HepG2 (cell line): ENCODE data around the gene SLC9A8. TPM values are rescaled to one million over a fixed set of nuclear protein-coding genes. Genes with fewer than 3 reads are reported as not detected.

Experiments
- ATRX ChIP-seq: sonication (generic); formaldehyde crosslinking; IDR thresholded peaks from 2 replicates; pipeline ENCODE4 v1.4.0; 2020; ENCODE audit warnings: missing genetic modification reagents, borderline replicate concordance
- CSRNP2 ChIP-seq: sonication (generic); formaldehyde crosslinking; conservative IDR thresholded peaks from 2 replicates; pipeline ENCODE4 v1.8.0; 2022; ENCODE audit warnings: low read depth, missing genetic modification reagents
- FOXP1 ChIP-seq, 2 experiments: fragments of 450-650 bp in 1 of 2; IDR thresholded peaks; 2 replicates each; pipeline ENCODE4 v1.6.1; 2017 to 2018; ENCODE audit warnings: antibody characterized with exemption in 1 of 2
- GFI1 ChIP-seq: sonication (generic); formaldehyde crosslinking; IDR thresholded peaks from 2 replicates; pipeline ENCODE4 v1.5.0; 2020; ENCODE audit warnings: missing genetic modification reagents, mild to moderate bottlenecking, borderline replicate concordance
- JUND ChIP-seq: sonication (generic); formaldehyde crosslinking; IDR thresholded peaks from 2 replicates; pipeline ENCODE4 v1.8.0; 2022; ENCODE audit warnings: mild to moderate bottlenecking, missing genetic modification reagents
- PHF5A ChIP-seq: IDR thresholded peaks from one replicate; pipeline ENCODE4 v1.6.1; 2018; ENCODE audit warnings: low read depth, missing genetic modification reagents; ENCODE audit not compliant: unreplicated experiment
- PRMT3 ChIP-seq: sonication (generic); formaldehyde crosslinking; IDR thresholded peaks from 2 replicates; pipeline ENCODE4 v1.8.1; 2022; ENCODE audit warnings: low read depth, mild to moderate bottlenecking, moderate library complexity, missing genetic modification reagents, borderline replicate concordance
- TCF7 ChIP-seq: sonication (generic); IDR thresholded peaks from 2 replicates; pipeline ENCODE4 v1.6.1; 2016; ENCODE audit warnings: antibody characterized with exemption, low read depth
- THAP11 ChIP-seq: IDR thresholded peaks from 2 replicates; pipeline ENCODE4 v1.6.1; 2016; ENCODE audit warnings: missing biosample characterization, missing genetic modification reagents
- ZNF136 ChIP-seq: sonication (generic); formaldehyde crosslinking; IDR thresholded peaks from 2 replicates; pipeline ENCODE4 v1.8.1; 2022; ENCODE audit warnings: low read depth, mild to moderate bottlenecking, moderate library complexity, missing genetic modification reagents
- ZNF253 ChIP-seq: sonication (generic); formaldehyde crosslinking; IDR thresholded peaks from 2 replicates; pipeline ENCODE4 v1.8.0; 2022; ENCODE audit warnings: mild to moderate bottlenecking, missing genetic modification reagents, borderline replicate concordance
- ZNF605 ChIP-seq: sonication (generic); formaldehyde crosslinking; IDR thresholded peaks from 2 replicates; pipeline ENCODE4 v1.8.0; 2022; ENCODE audit warnings: mild to moderate bottlenecking, missing genetic modification reagents
- ZNF646 ChIP-seq: sonication (generic); formaldehyde crosslinking; IDR thresholded peaks from 2 replicates; pipeline ENCODE4 v1.9.0; 2021; ENCODE audit warnings: mild to moderate bottlenecking, missing genetic modification reagents
- ZNF7 ChIP-seq: IDR thresholded peaks from 2 replicates; pipeline ENCODE4 v1.6.1; 2016; ENCODE audit warnings: missing biosample characterization, missing genetic modification reagents
- ZNF768 ChIP-seq: sonication (generic); formaldehyde crosslinking; IDR thresholded peaks from 2 replicates; pipeline ENCODE4 v1.4.0; 2020; ENCODE audit warnings: missing genetic modification reagents
- polyA plus RNA-seq, 8 experiments: library from polyadenylated mRNA; depleted of rRNA in 3 of 8; stranded (reverse) in 7 of 8; unstranded in 1 of 8; fragments of >200 nt; fragmentation: Illumina TruSeq in 4 of 8; extraction: Trizol in 4 of 8; gene quantifications; 2 replicates each; pipeline versions ENCODE4 v1.2.1 to v1.2.3, GENCODE V29; 2011 to 2016; ENCODE audit warnings: low read depth in 4 of 8, missing spikeins in 1 of 8, mixed read lengths in 1 of 8; ENCODE audit not compliant: insufficient read depth in 1 of 8
- total RNA-seq, 5 experiments: library from RNA; depleted of rRNA; stranded (reverse); fragments of >200 nt; fragmentation: Illumina TruSeq; extraction: Trizol; gene quantifications; 2 replicates each; pipeline ENCODE4 v1.2.3, GENCODE V29; 2016; ENCODE audit warnings: low read depth in 1 of 5
- TF ChIP-seq, protein P1 (sequence below): sonication (generic); formaldehyde crosslinking; IDR thresholded peaks from 2 replicates; pipeline ENCODE4 v1.4.0; 2020; ENCODE audit warnings: mild to moderate bottlenecking, missing genetic modification reagents
- TF ChIP-seq, protein P2 (sequence below): sonication (generic); formaldehyde crosslinking; IDR thresholded peaks from 2 replicates; pipeline ENCODE4 v1.5.1; 2020; ENCODE audit warnings: missing genetic modification reagents, mild to moderate bottlenecking, borderline replicate concordance

SLC9A8 gene
- total and polyA plus RNA-seq, 2 of the 13 experiments (the other 11 are each of a cell fraction or from before 2014, with no cell fraction given) = 4.1 to 7.4 TPM

DNA sequence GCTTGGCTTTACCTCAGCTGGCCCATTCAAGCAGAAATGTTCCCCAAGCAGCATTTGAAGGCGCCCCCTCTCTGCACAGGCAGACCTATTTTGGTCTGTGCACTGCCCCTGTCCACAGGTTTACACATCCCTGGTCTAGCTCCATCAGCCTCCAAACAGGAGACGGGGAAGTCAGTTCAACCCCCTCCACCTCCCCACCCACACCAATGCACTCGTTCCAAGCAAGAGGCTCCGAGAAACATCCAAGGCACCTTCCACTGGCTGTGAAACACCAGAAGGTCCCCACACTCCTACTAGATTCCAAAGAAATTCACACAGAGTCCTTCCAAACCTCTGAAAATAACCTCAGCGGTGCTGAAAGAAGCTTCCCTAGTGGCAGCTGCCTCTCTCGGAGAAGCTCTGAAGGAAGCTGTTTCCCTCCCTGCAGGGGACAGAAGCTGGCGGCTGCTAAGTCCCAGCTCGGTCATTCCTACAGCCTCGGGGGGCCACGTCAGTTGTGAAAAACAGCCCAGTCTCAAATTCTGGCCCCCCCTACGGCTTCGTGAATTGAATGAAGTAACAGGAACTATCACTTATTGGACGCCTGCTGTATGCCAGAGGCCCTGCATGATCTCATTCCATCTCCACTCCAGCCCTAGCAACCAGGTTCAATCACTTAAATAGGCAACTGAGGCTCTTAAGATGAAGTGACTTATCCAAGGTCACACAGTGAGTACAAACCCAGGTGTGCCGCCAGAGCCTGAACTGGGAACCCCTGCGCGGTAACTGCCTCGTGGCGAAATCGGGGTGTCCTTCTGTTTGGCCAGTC lies 101.9 kb downstream of the SLC9A8 start (continued):
- TF ChIP-seq ZNF768 (CRISPR knock-in tag) (no peak), ZNF253 (peak; percentile 63; the same call in 1 of the 2 replicates), JUND (CRISPR knock-in tag) (no peak), GFI1 (CRISPR knock-in tag) (no peak), CSRNP2 (CRISPR knock-in tag) (no peak), ATRX (CRISPR knock-in tag) (no peak), PRMT3 (CRISPR knock-in tag) (no peak), THAP11 (CRISPR knock-in tag) (no peak), ZNF605 (no peak), ZNF136 (no peak), TCF7 (no peak), ZNF7 (CRISPR knock-in tag) (no peak), ZNF646 (CRISPR knock-in tag) (no peak), PHF5A (no peak), FOXP1 (IDR thresholded peaks at IDR 0.05) (no peak), FOXP1 (CRISPR knock-in tag; IDR thresholded peaks at IDR 0.05) (no peak)
- TF ChIP-seq, protein P1, sequence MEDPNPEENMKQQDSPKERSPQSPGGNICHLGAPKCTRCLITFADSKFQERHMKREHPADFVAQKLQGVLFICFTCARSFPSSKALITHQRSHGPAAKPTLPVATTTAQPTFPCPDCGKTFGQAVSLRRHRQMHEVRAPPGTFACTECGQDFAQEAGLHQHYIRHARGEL (CRISPR knock-in tag) = no peak
- TF ChIP-seq, protein P2, sequence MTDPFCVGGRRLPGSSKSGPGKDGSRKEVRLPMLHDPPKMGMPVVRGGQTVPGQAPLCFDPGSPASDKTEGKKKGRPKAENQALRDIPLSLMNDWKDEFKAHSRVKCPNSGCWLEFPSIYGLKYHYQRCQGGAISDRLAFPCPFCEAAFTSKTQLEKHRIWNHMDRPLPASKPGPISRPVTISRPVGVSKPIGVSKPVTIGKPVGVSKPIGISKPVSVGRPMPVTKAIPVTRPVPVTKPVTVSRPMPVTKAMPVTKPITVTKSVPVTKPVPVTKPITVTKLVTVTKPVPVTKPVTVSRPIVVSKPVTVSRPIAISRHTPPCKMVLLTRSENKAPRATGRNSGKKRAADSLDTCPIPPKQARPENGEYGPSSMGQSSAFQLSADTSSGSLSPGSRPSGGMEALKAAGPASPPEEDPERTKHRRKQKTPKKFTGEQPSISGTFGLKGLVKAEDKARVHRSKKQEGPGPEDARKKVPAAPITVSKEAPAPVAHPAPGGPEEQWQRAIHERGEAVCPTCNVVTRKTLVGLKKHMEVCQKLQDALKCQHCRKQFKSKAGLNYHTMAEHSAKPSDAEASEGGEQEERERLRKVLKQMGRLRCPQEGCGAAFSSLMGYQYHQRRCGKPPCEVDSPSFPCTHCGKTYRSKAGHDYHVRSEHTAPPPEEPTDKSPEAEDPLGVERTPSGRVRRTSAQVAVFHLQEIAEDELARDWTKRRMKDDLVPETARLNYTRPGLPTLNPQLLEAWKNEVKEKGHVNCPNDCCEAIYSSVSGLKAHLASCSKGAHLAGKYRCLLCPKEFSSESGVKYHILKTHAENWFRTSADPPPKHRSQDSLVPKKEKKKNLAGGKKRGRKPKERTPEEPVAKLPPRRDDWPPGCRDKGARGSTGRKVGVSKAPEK = no peak
